Heart right ventricle (tissue), 16 donors: ENCODE data around the gene RFX7. TPM values are rescaled to one million over a fixed set of nuclear protein-coding genes. Genes with fewer than 3 reads are reported as not detected.
A peak's percentile ranks its signal among the peaks of the same experiment; 100 is the strongest.

Experiments used
- ATAC-seq, 8 donors: fragments of 200-7000 bp; cut with Tn5 transposase; one replicate each; pipeline ENCODE4 v1.9.1; 2020; ENCODE audit warnings: mild to moderate bottlenecking in 8 of 8, moderate library complexity in 8 of 8, moderate number of reproducible peaks in 1 of 8
- DNase-seq, 2 donors: peaks; one replicate each; pipeline ENCODE4 v3.0.0-alpha.2; 2020
- H3K27ac ChIP-seq, 10 donors: fragments of 200-600 bp; sonication (generic) in 2 of 10; one replicate each; pipeline versions ENCODE4 v1.5.0 to v1.8.0; 2020 to 2022; ENCODE audit warnings: mild to moderate bottlenecking in 3 of 10
- H3K27me3 ChIP-seq, 7 donors: fragments of 200-600 bp; one replicate each; pipeline ENCODE4 v1.8.0; 2021 to 2022; ENCODE audit warnings: mild to moderate bottlenecking in 2 of 7
- H3K36me3 ChIP-seq, 9 donors: fragments of 200-600 bp; sonication (generic) in 1 of 9; one replicate each; pipeline versions ENCODE4 v1.5.0 to v1.8.0; 2020 to 2022; ENCODE audit warnings: mild to moderate bottlenecking in 2 of 9
- H3K4me1 ChIP-seq, 9 donors: fragments of 200-600 bp; sonication (generic) in 1 of 9; one replicate each; pipeline versions ENCODE4 v1.5.0 to v1.8.0; 2020 to 2022; ENCODE audit warnings: mild to moderate bottlenecking in 4 of 9
- H3K4me3 ChIP-seq, 10 donors: fragments of 200-600 bp; sonication (generic) in 2 of 10; one replicate each; pipeline versions ENCODE4 v1.5.0 to v1.8.0; 2020 to 2022; ENCODE audit warnings: mild to moderate bottlenecking in 7 of 10, moderate library complexity in 2 of 10
- H3K9me3 ChIP-seq, 11 donors: fragments of 200-600 bp in 10 of 11; sonication (generic) in 2 of 11; one replicate each; pipeline versions ENCODE4 v1.5.0 to v1.8.0; 2013 to 2022; ENCODE audit warnings: mild to moderate bottlenecking in 2 of 11, control low read depth in 1 of 11, moderate library complexity in 1 of 11
- WGBS, 2 donors: extraction: QIAGEN DNeasy Blood & Tissue Kit; methylation state at CpG; one replicate each; pipeline ENCODE4 v1.1.7; 2013; ENCODE audit warnings: inconsistent platforms in 1 of 2; 5-methylcytosine and 5-hydroxymethylcytosine counted together
- intact Hi-C, 10 donors: fragments of 100-400 bp; cut with DNase I; formaldehyde crosslinking; loops; one replicate each; pipeline versions ENCODE4 v1.11.1 to v1.14.2; 2022
- polyA plus RNA-seq, 2 donors: library from polyadenylated mRNA; stranded (reverse); fragments of 200-250 nt; gene quantifications; one replicate each; pipeline ENCODE4 v1.2.3, GENCODE V29; 2013
- total RNA-seq, 10 donors: library from RNA; stranded (reverse); fragmentation: NEBNext Ultra II Directional in 3 of 10; extraction: Animal tissue kit (Norgen Biotek cat#: 25700) in 3 of 10; gene quantifications; one replicate each; pipeline versions ENCODE4 v1.2.1 to v1.2.4, GENCODE V29; 2021 to 2023
- TF ChIP-seq, protein P1 (sequence below), 9 donors: fragments of 200-600 bp; sonication (generic) in 2 of 9; IDR thresholded peaks; one replicate each; pipeline versions ENCODE4 v1.5.0 to v1.8.0; 2021 to 2022; ENCODE audit warnings: antibody characterized with exemption in 9 of 9, mild to moderate bottlenecking in 5 of 9, moderate library complexity in 1 of 9
- donor health status: Arrhythmogenic right ventricular cardiomyopathy.
- donor health status: ischemic (EF 13 %, LVEDD 7.1; RV severe dilation, severe dysfunction).
- donor health status: healthy with polysubstance abuse.
- donor health status: DM: no; HTN: yes; CAD: no.
- donor health status: DM: no; HTN: no; CAD: no.
- donor health status: ischemic (EF 25% LVEDD 6.9; RV normal size, moderate dysfunction).
- donor health status: ischemic (EF 25% LVEDD 5.7; RV mildly dilated, moderate dysfunction).
- donor health status: healthy.
- donor health status: DM: yes; HTN: yes; CAD: no.
- donor health status: Ischemic cardiomyopathy.
- donor health status: ischemic (EF 35%, LVEDD 5.7; RV mildly dilated, moderate dysfunction).
- donor health status: nonischemic (EF 11% LVEDD 7.7; RV severe dilation, severe dysfunction).
- donor health status: DM: yes; HTN: yes; CAD: no.
- donor health status: PGD.
- donor health status: ischemic (EF 29% LVEDD 5.4; RV normal size, mild dysfunction).
- donor health status: nonischemic (EF 23%, LVEDD 6.1; RV moderate dilation, normal function).

The RFX7 gene
- total and polyA plus RNA-seq, 12 donors, result 0.83 to 14.2 (median 8.1) TPM

GRCh38 chr15:56245871-56246814 lies 2.5 kb upstream of the RFX7 start:
- Histone ChIP-seq H3K9me3 (no peaks in the 10 kb centered on the region), H3K27ac (peak overlapping the region in 7 of 10 donors; percentile 39 to 95 (median 67)), H3K36me3 (no peaks in the 10 kb centered on the region), H3K4me1 (peaks cover 3 to 40% (median 25%) of the 10 kb centered on the region in 9 donors), H3K4me3 (peak overlapping the region in 8 of 10 donors; percentile 15 to 78 (median 47)), H3K27me3 (no peaks in the 10 kb centered on the region)
- ATAC-seq, result peak; percentile 56 to 90 (median 86)
- intact Hi-C loops, result loop anchor here in 8 of 10 donors (5.0 to 10.0 kb wide), 8 partner anchors 131 to 254 kb away; partner anchors contain the start of gene NEDD4 (in 5 of the 8)
- TF ChIP-seq, protein P1, sequence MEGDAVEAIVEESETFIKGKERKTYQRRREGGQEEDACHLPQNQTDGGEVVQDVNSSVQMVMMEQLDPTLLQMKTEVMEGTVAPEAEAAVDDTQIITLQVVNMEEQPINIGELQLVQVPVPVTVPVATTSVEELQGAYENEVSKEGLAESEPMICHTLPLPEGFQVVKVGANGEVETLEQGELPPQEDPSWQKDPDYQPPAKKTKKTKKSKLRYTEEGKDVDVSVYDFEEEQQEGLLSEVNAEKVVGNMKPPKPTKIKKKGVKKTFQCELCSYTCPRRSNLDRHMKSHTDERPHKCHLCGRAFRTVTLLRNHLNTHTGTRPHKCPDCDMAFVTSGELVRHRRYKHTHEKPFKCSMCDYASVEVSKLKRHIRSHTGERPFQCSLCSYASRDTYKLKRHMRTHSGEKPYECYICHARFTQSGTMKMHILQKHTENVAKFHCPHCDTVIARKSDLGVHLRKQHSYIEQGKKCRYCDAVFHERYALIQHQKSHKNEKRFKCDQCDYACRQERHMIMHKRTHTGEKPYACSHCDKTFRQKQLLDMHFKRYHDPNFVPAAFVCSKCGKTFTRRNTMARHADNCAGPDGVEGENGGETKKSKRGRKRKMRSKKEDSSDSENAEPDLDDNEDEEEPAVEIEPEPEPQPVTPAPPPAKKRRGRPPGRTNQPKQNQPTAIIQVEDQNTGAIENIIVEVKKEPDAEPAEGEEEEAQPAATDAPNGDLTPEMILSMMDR (IDR thresholded peaks at IDR 0.05), result peak; percentile 98 to 100 (median 100)
- 1 to 4% methylated on average over 15 of the region's 15 CpGs for WGBS, 2 donors
- peak; percentile 88 to 89 for DNase-seq

DNA sequence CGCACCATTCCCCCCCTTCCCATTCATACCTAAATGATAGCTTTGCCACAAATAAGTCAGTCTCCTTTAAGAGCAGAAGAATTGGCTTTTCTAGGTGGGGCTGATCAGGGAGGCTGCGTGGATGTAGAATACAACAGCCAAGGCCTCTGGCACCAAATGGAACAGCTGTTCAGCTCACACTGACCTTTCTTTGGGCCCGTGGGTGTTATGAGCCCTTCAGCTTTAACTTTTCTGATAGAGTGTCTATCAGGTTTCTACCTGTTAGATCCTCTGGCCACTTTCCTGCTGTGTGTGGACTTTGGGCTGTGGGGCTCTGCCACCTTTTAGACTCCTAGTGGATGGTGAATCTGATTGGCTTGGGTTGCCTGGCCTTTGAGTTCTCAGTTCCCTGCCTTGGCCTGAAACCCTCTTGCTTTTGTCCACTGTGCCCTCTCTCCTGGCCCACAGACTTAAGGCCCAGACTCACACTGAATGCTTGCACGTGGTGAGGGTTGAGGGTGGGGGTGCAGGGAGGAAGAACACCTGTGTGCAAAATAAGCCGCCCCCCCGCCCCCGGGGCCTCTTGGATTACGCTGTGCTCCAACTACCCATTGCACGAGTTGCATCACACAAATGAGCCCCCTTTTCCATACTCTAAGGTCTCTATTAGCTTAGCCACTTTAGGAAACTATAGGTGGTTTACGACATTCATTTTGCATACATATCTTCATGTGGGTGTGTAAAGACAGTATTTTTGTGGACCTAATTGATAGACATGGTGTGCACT lies 1.3 kb upstream of the RFX7 start:
- intact Hi-C loops, result loop anchor here in 8 of 10 donors (5.0 to 10.0 kb wide), 9 partner anchors 130 to 253 kb away; partner anchors contain the start of gene NEDD4 (in 5 of the 8)
- no peaks in the 10 kb centered on the region for H3K9me3 ChIP-seq
- H3K27ac ChIP-seq, result peak overlapping the region; percentile 56 to 95 (median 84)
- TF ChIP-seq, protein P1 (IDR thresholded peaks at IDR 0.05), result no peak
- DNase-seq (peak in 1 of 2 donors; percentile 11), ATAC-seq (peak in 4 of 8 donors; percentile 1 to 26 (median 6))
- H3K4me3 ChIP-seq, result peak overlapping the region; percentile 32 to 87 (median 78)
- no peaks in the 10 kb centered on the region for H3K36me3 ChIP-seq
- H3K4me1 ChIP-seq, result peaks cover 3 to 52% (median 31%) of the 10 kb centered on the region in 9 donors
- 65 to 67% methylated on average over 10 of the region's 10 CpGs for WGBS, 2 donors
- no peaks in the 10 kb centered on the region for H3K27me3 ChIP-seq

DNA sequence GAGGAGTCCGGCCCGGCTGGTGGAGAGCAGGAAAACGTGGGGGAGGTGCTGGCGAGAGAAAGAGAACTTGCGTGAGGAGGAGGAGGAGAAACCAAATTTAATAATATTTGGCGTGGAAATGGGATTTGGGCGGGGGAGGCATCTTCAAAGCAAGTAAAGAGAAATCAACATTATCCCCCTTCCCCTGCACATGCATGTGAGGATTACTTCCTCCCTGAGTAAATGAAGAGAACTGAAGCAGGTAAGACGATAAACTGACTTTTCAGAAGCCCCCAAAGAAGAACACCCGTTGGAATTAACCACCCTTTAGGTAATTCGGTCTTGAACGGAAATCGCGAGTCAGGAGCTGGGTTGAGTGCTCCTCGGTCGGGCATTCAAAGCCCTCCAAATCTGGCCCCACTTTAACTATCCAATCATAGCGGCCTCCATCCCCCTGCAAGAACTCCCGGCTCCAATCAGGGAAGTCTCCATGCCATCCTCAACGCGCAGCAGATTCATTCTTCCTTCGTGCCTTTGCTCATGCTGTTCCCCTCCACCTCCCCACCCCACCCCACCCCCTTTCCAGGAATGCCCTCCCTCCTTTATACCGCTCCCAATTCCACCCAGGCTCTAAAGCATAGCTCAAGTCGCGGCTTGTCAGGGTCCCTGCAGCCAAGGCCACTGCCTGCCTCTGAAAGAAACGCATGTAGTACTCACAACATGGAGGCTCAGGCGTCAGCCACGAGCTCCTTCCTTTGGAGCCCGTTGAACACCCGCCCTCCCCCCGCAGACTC lies 545 bp upstream of the RFX7 start:
- H3K4me1 ChIP-seq, result peaks cover 3 to 52% (median 31%) of the 10 kb centered on the region in 9 donors
- H3K27ac ChIP-seq, result peak overlapping the region; percentile 56 to 95 (median 84)
- peak; percentile 37 to 75 (median 56) for ATAC-seq
- WGBS, 2 donors, result 1 to 2% methylated on average over 29 of the region's 29 CpGs
- H3K27me3 ChIP-seq, result no peaks in the 10 kb centered on the region
- H3K9me3 ChIP-seq, result no peaks in the 10 kb centered on the region
- peak overlapping the region; percentile 32 to 87 (median 78) for H3K4me3 ChIP-seq
- DNase-seq, result peak; percentile 17 to 48
- no peaks in the 10 kb centered on the region for H3K36me3 ChIP-seq
- intact Hi-C loops, result loop anchor here in 4 of 10 donors (5.0 to 10.0 kb wide), 6 partner anchors 129 to 249 kb away; partner anchors contain the start of gene NEDD4 (in 2 of the 4)
- TF ChIP-seq, protein P1 (IDR thresholded peaks at IDR 0.05), result no peak
